NCI-H2029 treated with DMSO at 0.1 percent for 48 hours (cell line): ENCODE results near the gene SPRY4.
"Not testable (repeated sequence)": the region's sequence is repeated elsewhere in the genome, so short reads cannot be mapped to it uniquely, and the experiment has no call there.

Experiments
- DNase-seq: peaks from one replicate; lab custom pipeline; 2025; lab: John Stamatoyannopoulos, UW

The SPRY4 gene, protein sequence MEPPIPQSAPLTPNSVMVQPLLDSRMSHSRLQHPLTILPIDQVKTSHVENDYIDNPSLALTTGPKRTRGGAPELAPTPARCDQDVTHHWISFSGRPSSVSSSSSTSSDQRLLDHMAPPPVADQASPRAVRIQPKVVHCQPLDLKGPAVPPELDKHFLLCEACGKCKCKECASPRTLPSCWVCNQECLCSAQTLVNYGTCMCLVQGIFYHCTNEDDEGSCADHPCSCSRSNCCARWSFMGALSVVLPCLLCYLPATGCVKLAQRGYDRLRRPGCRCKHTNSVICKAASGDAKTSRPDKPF

GRCh38 chr5:142324871-142325724 lies at the start of gene SPRY4:
SPRY4 (minus strand) TSS chr5:142325021; CDS start chr5:142315108, 9,913 bp downstream.
- peak; percentile 93 for DNase-seq

GRCh38 chr5:142368529-142368928 lies 43.7 kb upstream of the SPRY4 start:
- no peak for DNase-seq

DNA sequence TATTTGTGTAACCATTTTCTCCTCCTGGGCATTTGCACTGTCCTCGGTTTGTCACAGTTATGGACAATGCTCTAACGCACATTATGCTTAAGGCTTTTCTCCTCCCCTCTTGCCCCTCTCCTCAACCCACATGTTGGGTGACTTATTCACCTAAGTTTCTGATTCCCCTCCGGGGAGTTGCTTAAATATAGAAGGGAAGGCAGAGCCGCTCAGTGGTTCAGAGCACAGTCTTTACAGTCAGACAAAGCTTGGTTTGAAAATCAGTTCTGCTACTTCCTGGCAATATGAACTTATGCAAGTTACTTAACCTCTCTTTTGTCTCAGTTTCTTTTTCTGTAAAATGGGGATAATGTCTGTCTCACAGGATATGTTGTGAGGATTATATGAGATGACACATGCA lies 41.2 kb upstream of the SPRY4 start:
- DNase-seq, result no peak

- no peak for DNase-seq
These were observed 39.7 kb upstream of the SPRY4 start for GRCh38 chr5:142364251-142365145.

- no peak for DNase-seq
These were observed 38.8 kb upstream of the SPRY4 start for GRCh38 chr5:142363619-142363963.

GRCh38 chr5:142362193-142362592 lies 37.4 kb upstream of the SPRY4 start:
- DNase-seq, result not testable (repeated sequence)

GRCh38 chr5:142360607-142361120 lies 35.8 kb upstream of the SPRY4 start:
- DNase-seq, result peak; percentile 38

DNA sequence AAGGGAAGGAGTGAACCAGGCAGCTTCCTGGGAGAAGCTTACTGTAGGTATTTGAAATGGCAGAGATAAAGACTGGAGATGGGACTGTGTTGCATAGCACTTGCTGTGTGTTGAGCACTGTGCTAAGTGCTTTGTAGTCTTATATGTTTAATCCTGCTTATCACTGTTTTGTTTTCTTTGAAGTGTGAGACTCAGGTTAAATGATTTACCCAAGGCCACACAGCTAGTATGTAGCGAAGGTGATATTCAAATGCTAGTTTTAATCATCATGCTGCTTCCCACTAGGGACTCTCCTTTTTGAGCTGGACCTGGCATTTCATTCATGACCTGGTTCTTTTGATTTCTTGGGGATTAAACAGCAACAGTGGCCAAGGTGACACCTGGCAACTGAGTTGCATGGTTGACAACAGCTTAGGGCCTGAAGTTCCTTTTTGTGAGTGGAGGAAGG lies 35.3 kb upstream of the SPRY4 start:
- DNase-seq, result no peak

DNA sequence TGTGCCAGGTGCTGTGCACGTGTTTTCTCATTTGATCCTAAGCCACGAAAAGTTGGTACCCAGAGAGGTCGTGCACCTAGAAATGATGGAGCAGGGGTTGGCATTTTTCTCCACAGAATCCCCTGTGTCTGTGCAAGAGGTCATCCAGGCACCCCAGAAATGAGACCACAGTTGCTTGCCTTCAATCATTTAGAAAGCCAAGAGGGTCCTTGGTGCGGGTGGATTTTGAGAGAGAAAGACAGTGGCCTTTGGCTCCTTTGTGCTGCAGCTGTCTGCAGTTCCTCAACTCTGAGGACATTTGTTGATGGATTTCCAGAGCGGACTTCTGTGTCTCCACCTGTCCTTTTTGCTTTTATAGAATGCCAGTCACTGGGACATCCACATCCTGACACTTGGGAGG lies 33.8 kb upstream of the SPRY4 start:
- DNase-seq, result no peak

GRCh38 chr5:142358121-142358520 lies 33.3 kb upstream of the SPRY4 start:
- DNase-seq, result no peak

DNA sequence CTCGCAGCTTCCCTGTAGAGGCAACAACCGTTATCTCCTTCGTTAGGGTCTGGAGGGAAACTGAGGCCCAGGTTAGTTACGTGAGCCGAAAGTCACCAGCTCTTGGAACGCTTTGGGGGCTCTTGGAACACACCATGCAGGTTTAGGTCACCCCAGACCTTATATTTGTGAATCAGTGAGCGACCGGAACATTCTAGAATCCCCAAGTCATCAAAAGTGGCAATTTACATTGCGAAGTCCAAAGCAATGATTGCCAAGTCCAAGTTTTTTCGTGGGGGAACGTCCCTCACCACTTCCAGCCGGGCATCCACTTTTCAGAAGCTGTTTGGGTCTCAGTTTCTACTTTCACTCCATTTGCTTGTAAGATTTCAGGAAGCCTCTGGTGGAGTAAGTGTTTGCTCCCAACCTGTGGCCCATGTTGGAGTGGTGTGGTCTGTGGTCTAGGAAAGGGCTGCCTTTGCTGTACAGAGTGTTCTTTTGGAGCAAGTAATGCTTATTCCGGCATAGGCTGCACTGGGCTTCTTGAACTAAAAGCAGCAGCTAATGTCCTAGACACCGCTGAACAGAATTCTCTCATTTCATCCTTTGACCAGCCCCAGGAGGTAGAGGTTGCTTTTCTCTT lies 32.8 kb upstream of the SPRY4 start:
- no peak for DNase-seq

GRCh38 chr5:142356716-142357468 lies 32.1 kb upstream of the SPRY4 start:
- peak; percentile 33 for DNase-seq

GRCh38 chr5:142356349-142356715 lies 31.5 kb upstream of the SPRY4 start:
- no peak for DNase-seq

- DNase-seq, result no peak
These were observed 28.3 kb upstream of the SPRY4 start for GRCh38 chr5:142353071-142353472.

DNA sequence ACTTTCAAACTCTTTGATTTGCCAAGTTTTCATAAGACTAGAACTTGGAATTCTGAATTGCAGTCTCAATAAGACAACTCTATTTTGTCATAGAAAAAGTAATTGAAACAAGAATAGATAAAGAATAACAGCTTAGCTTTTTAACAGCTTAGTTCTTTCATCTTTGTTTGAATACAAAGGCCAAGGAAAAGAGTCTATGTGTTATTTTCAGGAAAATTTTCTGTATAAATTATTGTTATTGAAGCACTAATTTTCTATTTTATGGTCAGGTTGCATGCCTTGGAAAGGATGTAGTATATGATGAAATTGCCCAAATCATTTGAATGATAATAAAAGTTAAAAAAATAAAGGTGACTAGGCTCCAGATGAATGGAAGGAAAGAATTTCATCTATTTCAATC lies 25.2 kb upstream of the SPRY4 start:
- DNase-seq, result no peak

GRCh38 chr5:142346706-142347105 lies 21.9 kb upstream of the SPRY4 start:
- no peak for DNase-seq

GRCh38 chr5:142344915-142345314 lies 20.1 kb upstream of the SPRY4 start:
- DNase-seq, result not testable (repeated sequence)

- DNase-seq, result no peak
These were observed 18.7 kb upstream of the SPRY4 start for GRCh38 chr5:142343531-142343930.

DNA sequence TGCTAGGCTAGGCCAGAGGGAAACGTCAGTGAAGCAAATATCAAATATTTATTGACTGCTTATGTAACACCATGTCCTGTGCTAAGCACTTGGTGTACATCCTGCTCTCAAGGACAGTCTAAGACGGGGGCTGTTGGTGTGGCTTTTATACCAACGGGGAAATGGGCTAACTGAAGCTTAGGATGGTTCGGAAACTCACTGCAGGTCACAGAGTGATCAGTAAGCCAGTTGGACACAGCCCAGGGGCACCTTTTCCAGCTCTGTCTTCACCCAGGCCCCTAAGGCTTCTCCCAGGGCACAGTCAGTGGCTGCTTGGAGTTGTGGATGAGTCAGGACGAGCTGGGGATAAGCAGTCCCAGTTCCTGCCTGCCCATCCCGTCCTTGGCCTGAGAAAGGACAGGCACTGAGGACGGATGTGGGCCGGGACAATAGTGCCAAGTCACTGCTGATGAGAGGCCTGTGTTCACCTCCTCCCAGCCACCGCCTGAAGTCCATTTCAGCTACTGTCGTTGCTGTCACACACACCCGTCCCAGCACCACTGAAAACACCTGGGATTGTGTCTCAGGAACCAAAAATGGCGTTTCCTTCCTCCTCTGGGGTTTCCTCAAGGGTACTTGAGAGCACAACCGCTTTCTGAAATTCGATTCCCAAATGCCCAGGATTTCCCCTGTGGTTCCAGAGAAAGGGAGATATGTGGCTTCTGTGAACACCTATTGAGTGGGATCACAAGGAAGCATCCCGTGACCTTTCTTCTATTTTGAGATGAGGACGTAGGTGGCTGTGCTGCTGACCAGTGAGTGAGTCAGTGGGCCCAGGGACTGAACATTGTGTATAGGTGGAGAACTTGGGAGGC lies 17.5 kb upstream of the SPRY4 start:
- DNase-seq, result peak; percentile 60

- no peak for DNase-seq
These were observed 15.0 kb upstream of the SPRY4 start for GRCh38 chr5:142339781-142340180.
